ENCODE results near the gene PPP1R9B. TPM values are rescaled to one million over a fixed set of nuclear protein-coding genes. Genes with fewer than 3 reads are reported as not detected.
A peak's percentile ranks its signal among the peaks of the same experiment; 100 is the strongest.

Gene PPP1R9B
- total RNA-seq, 1 experiment from 2014 or later: 40.6 TPM

DNA sequence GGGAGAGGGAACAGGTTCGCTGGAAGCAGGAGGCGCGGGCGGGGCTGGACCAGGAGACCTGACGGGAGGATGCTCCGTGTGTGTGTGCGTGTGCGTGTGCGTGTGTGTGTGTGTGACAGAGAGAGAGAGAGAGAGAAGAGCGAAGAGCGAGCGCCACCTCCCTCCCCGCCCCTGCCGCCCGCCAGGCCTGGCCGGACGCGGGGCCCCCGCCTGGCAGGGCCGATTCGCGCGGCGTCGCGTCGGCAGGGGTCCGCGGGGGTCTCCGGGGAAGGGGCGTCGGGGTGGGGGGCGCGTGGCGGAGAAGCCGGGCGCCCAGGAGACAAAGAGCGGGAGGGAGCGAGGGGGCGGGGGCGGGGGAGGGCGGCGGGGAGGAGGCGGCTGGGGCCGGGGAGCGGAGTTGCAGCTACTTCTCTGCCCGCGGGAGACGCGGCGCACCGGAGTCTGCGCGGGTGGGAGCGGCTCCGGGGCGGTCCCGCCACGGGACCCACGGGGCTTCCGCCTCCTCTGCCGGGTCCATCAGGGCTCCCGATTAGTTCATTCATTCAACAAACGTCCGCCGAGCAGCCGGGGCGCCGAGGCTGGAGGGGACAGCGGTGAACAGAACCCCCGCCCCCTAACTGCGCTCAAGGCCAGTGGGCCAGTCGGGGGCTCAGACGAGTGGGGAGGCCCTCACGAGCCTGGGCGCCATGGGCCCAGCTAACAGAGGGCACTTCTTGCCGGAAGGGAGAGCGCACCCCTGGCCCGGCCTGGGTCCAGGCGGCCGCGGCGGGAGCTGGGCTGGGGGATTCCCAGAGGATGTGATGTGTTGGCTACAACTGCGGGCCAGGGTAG is 20.5 kb downstream of the PPP1R9B start, which contains the start of gene SAMD14:
SAMD14 (minus strand) TSS at position 433 of the 831 bp plus-strand sequence. CDS start 5,201 bp downstream, outside the sequence.
- no peak for DNase-seq (ENCODE audit: extremely low read depth, low read depth)

DNA sequence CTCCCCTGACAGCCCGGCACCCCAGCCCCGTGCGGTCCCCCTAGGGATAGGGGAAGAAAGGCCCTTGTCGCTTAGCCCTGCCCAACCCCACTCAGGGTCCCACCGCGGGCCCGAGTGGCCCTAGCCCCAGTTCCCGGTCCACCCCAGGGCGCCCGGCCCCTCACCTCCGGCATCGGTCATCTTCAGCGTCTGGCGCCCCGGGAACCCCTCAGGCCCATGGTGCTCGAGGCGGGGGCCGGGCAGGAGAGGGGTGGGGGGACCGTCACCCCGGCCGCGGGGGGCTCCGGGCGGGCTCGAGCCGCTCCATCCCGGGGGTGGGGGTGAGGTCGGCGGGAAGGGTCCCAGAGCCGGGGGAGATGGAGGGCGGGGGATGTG is 21.1 kb downstream of the PPP1R9B start:
- DNase-seq (ENCODE audit: extremely low read depth, low read depth): no peak

DNA sequence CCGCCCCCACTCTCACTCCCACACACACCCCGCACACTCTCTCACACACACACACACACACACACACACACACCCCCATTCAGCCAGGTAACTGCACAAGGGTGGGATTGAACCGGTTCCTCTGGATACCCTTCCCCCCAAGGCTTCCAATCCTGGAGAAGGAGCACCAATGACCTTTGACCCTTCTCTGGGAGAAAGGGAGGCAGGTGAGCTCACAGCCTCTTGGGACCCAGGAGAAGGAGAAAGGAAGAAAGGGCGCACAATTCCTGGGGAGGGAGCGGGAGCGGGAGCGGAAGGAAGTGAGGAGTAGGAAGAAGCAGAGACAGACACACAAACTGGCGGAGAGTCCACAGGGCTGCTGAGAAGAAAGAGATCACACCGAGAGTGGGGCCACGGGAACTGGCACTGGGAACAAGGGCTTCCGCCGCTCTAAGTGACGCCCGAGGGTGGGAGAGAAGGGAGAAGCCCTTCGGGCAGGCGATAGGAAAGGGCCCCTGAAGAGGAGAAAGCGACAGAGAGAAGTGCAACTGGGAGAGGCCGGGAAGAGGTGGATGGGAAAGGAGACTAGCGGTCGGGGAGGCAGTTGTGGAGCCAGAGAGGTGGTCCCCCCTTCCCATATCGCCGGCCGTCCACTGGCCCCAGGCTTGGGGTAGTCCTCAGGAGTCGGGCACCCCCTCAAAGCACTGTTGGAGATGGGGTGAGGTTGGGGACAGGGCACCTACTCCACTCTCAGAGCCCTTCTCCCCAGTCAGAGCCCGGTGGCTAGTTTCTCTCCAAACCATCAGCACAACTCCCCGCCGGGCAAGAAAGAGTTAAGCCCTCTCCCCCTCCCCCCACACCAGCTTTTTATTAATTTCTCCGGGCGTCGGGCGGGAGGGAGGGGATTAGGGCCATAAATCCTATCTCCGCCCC is 21.8 kb downstream of the PPP1R9B start:
- no peak for DNase-seq (ENCODE audit: extremely low read depth, low read depth)

DNA sequence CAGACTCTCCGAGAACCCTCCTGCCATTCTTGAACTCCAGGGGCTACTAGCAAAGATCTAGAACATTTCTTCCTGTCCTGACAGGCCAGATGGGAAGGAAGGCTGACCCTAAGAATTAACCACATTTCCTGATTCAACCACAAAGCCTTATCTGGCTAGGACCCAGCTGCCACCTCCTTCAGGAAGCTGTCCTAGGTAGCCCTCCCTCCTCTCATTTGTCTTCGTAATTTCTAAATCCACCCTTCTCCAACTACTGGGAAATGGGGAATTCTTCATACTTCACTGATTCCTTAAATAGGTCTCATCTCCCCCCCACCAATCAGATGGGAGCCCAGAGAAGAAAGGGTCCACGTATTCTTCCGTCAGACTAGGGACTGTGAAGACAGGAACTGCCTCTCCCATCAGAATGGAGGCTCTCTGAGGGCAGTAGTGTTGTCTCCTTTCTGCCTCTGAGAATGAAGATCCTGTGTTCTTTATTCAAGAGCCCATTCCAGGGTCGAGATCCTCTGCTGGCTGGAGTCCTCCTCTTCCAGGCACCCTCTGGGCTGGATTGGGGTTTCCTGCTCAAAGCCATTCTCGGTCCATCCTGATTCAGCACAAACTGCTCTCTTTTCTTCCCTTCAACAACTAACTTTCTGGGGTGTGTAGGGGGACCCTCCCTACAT is 22.6 kb downstream of the PPP1R9B start:
- DNase-seq (ENCODE audit: extremely low read depth, low read depth): no peak

DNA sequence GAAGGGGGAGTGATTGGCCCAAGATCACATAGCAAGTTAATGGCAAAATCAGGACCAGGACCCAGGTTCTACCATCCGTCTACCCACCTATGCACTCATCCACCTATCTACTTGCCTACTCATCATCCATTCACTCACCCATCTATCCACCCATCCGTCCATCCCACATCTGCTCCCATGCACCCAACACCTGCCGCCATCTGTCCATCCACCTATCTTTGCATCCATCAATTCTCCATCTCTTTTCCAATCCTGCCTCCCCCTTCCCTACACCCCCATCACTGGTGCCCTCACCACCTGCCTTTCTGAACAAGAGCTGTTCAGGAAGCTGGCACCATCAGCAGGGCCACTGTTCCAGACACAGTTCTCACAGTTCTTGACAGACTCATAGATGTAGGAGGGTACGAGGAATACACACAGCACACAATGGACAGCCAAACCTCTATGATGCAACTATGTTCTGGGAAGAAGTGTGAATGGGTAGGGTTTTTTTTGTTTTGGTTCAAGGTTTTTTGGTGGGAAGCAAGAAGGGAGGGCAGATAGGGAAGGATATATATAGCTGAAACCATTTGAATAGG is 25.0 kb downstream of the PPP1R9B start:
- DNase-seq (ENCODE audit: extremely low read depth, low read depth): no peak

DNA sequence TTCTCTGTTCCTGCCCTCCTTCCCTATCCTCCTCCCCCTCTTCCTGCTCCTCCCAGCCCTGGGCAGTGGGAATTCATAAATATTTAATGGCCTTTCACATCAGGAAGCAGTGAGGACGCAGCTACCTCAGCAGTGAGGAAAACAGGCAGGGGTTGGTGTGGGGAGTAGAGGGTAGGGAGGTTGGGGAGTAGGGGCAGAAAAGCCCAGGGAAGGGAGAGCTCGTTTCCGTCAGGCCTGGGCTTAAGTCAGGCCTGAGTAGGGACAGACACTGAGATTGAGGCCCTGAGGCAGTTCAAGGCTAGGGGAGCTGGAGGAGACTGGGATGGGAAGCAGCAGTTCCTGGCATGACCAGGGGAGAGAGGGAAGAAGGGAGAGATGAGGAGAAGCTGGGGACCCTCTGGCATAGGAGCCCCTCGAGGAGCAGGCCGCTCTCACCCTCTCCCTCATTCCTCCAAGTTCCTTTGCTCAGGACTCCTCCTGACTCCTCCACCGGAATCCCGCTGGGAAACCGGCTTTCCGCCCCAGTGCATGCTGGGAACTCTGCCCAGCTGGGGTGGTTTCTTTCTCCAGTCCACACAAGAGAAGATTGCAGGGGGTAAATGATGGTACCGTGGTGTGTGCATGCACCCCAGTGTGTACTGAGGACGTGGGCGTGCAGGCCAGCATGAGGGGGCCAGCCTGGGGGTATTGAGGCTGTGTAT is 26.7 kb downstream of the PPP1R9B start:
- no peak for DNase-seq (ENCODE audit: extremely low read depth, low read depth)

DNA sequence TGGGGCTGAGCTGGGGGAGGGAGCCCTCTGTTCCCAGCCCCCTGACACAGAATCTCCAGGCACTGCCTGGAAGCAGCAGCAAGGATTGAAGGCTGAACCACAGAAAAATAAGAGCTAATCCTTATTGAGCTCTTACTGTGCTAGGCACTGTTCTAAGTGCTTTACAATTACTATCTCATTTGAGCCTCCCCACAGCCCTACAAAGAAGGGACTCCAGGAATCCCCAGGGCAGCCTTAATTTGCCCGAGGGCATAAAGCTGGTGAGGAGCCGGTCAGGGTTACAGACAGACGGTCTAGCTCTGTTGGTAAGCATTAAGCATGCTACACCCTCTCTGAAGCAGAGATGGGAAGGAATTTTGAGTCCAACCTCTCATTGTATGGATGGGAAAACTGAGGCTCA is 27.5 kb downstream of the PPP1R9B start:
- no peak for DNase-seq (ENCODE audit: extremely low read depth, low read depth)

DNA sequence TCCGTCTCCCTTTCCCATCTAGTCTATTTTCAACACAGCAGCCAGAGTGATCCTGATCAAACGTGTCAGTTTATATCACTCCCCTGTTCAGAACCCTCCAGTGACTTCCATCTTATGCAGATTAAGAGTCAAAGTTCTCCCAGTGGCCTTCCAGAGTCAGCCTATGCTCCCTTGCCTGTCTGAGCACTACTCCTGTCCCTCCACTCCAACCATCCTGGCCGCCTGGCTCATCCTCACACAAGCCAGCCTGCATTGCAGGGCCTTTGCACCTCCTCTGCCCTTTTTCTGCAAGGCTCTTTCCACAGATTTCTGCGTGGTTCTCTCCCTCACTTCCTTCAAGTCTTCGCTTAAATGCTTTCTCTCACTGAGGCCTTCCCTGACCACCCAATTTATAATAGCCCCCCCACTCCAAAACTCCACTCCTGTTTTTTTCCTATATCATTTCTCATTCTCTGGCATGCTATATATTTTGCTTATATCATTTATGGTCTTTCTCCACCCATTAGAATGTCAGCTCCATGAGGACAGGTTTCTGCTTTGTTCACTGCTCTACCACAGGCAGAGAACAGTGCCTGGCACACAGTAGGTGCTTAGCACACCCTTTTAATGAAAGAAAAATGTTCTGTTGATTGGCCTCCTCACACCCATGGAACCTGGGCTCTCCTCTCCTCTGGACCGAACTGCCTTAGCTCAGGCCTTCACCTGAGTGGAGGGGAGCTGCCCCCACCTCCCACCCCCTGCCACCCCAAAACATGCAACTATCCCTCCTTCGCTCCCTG is 29.8 kb downstream of the PPP1R9B start:
- no peak for DNase-seq (ENCODE audit: extremely low read depth, low read depth)

DNA sequence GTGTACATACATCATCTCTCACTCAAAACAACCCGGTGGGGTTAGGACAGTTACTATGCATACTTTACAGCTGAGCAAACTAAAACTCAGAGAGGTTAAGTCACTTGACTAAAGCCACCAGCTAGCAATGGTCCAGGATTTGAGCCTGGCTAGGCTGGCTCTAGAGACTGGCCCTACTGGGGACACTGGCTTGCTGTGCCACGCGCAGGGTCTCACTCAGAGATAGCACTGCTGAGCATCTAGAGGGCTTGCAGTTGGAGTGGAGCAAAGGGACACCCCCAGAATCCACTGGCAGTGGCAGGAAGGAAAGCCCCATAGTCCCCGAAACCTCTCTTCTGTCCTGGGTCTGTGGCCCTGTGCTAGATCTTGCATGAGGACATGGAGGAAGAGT is 31.7 kb downstream of the PPP1R9B start:
- no peak for DNase-seq (ENCODE audit: extremely low read depth, low read depth)

DNA sequence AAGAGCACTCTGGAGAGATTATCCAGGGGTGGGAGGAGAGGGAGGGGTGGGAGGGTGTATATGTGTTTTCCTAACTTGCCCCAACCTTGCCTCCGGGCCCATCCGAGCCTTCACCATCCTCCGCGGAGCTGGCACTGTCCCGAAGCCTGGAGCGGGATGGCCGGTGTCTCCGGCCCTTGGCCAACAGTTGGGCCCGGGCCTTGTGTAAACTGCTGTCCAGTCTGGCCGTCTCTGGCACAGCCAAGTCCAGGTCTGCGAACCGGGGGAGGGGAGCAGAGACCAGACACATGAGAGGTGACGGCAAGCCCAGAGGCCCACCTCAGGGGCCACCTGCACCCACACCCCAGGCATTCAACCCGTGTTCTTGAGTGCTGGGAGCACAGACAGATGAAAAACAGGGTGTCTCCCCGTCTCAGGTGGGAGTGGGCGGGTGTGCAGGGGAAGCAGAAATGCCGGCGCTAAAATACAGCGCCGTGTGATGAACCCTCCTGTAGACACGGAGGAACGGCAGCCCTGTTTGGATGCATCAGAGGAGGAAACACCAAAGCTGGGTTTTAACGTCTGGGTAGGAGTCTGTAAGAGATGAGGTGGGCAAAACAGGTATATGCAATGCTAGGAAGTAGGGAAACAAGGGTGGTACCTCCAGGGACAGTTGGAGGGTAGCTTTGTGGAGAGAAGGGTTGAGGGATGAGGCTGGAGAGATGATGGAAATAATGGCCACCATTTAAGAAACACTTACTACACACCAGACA is 32.2 kb downstream of the PPP1R9B start:
- DNase-seq (ENCODE audit: extremely low read depth, low read depth): no peak

DNA sequence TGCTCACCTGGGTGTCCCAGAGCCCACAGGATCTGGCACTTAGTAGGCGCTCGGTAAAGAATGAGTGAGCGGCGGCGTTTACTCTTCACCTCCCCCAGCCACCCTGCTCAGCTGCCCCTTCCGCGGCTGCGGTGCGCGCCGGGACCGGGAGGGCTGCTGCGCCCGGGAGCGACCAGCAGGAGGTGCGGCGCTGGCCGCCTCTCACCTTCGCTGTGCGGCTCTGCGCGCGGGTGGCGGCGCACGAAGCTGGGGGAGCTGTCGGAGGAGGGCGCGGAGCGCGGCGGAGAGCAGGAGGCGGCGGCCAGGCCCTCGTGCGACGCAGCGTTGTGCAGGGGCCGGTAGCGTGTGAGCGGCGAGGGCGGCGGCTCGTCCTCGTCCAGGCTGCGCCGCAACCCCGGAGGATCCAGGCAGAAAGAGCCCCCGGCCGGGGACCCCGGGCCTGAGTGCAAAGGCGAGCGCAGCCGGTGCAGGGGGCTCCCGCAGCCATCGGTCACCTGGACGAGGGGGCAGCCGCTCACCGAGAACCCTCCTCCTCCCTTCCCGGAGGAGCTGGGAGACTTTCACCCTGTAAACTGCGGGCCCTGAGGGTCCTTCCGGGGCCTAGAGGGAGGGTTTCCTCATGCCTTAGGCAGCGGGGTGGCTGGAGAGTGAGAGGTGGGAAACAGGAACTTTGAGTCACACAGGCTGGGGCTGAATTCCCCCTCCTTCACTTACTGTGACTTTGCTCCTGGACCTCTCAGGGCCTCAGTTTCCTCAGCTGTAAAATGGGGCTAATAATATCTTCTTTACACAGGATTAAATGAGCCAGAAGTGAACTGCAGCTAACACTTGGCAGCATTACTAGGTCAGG is 33.0 kb downstream of the PPP1R9B start:
- peak; percentile 30 for DNase-seq (ENCODE audit: extremely low read depth, low read depth)

DNA sequence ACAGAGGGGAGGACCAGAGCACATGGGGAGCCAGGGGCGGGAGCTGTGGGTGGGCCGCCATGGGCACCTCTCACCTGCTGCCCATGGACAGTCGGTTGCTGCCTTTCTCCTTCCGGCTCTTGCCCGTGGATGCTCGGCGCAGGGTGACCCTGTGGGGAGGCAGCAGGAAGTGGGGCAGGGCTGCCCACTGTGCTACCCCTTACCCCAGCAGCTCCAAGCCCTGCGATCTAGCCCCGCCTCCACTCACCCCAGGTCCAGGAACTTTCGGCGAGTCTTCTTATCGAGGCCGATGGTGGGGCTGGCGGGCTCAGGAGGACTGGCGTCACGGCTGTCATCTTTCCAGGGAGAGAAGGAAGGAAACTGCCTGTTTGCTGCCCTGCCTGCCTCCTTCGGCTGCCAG is 34.7 kb downstream of the PPP1R9B start:
- no peak for DNase-seq (ENCODE audit: extremely low read depth, low read depth)

DNA sequence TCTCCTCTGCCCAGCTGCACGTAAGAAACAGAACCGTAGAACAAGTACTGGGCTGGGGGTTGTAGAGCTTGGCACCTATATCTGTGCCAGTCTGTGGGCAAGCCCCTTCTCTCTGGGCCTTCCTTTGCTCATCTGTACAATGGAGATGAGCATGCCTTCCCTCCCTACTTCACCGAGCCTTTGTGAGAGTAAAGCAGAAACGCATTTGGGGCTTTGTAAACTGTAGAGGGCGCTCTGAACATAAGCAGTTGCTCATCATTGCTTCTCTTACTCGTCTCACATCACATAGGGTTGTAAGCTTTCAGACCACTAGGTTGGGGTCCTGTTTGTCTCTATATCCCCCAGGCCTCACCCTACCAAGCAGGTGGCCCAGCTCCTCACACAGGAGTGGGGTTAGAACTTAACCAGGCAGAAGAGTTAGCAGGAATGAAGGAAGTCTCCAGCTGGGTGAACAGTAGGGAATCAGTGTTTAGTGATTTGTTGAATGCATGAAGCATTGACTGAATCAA is 35.6 kb downstream of the PPP1R9B start:
- peak; percentile 52 for DNase-seq (ENCODE audit: extremely low read depth, low read depth)

DNA sequence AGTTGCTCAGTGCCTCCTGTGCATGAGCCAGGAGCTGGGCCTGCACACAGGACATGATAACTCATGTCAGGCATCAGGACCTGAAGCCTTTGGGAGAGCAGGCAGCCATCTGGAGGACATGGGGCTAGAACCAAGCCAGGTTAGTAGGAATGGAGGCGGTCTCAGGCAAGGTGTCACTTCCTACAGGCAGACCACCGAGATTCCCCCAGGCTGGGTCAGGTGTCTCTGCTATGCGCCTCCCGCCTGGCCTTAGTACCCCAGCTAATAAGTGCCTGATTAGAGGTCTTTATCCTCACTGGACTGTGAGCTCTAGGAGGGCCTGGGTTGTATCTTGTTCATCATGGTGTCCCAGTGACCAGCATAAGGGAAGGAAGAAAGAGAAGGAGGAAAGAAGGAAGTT is 36.1 kb downstream of the PPP1R9B start:
- DNase-seq (ENCODE audit: extremely low read depth, low read depth): no peak

DNA sequence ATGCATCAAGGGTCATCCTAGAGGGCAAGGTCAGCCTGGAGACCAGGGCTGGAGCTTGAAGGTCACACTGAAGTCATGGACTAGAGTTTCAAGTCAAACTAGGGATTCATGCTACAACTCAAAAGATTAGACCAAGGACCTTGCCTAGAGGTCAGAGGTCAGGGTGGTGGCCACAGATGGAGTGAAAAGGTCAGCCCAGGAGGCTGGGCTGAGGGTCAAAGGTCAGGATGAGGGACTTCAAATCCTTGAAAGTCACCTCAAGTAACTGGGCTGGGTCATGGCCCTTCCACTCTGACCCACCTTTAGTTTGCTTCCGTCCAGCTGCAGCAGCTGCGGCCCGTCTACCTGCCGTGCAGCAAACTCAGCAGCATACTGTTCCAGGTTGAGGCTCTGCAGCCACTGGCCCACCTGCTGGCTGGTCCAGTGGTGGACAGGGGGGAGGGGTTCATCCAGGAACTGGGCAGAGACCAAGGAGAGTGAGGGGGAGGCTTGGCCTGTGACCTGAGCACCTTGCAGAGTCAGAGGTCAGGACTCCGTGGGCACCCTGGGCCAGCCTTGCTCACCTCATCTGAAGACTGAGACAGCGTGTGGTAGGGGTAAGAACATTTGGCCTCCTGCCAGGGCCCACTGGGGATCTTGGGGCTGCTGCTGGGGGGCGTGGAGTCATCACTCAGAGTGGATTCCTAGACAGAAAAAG is 36.7 kb downstream of the PPP1R9B start:
- DNase-seq (ENCODE audit: extremely low read depth, low read depth): no peak

DNA sequence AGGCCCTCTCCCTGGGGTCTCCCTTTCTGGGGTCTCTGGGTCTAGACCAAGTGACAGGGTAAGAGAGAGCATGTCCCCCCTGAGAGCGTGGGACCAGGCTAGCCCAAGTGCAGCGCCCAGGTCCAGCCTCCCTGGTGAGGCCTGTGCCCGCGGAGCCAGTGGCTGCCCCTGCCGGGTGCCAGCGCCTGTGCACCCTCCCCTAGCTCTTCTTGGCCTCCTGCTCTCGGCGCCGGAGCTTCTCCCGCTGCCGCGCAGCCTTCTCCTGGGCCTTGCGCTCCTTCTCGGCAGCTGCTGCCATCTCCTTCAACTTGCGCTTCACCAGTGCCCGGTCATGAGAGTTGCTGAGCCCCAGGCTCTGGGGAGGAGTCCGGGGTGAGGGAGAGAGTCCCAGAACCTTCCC is 37.8 kb downstream of the PPP1R9B start:
- DNase-seq (ENCODE audit: extremely low read depth, low read depth): no peak
